Measurements from ENCODE around the gene B4GALT5.

Gene B4GALT5

DNA sequence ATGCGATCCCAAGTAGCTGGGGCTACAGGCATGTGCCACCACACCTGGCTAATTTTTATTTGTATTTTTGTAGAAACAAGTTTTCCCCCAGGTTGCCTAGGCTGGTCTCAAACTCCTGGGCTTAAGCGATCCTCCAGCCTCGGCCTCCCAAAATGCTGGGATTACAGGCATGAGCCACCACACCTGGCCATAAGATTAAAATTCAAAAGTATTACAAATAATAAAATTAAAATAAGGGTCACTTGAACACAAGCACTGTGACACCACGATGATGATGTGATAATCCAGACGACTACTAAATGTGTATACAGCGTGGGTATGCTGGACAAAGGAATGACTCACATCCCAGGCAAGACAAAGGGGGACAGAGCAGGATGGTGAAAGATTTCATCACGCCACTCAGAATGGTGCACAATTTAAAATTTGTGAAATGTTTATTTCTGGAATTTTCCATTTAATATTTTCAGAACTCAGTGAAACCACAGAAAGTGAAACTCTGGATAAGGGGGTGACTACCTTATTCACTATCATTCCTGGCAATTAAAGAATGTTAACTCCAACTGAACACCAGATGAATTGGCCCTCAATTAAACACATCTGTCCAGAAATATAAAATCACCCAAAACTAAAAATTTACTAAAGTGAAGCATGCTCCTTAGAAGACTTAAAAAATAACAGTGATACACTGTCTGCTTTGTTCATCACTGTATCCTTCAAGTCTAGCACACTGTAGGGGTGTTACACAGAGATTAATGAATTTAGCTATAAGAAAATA is 13.1 kb downstream of the B4GALT5 start:
- DNase-seq: no peak

DNA sequence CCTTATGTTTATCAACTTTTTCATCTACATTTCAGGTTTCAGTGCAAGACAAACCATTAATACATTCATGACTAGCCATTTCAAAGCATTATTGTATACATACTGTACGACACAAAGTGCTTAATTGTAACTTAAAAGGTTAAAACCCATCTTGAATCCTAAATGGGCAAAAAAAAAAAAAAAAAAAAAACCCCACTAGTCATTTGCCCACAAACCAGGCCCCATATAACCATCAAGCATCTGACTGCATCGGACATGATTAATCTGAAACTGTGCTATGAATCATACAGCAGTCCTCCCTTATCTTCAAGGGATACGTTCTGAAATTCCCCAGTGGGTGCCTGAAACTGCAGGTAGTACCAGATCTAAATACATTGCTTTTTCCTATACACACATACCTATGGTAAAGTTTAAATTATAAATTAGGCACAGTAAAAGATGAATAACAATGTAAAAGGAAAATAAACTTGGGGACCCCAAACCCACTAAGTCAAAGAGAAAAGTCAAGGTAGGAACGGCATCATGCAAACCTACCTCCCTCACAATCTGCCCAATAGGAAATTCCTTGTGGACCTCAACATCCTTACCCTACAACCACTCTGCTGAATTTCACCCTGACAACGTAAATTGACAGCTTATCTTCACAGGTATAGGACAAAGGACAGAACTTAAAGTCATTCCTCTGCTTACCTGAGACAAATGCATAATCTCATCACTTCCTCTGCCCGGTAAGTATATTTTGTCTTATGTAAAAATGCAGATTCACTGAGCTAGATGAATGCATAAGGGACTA is 14.3 kb downstream of the B4GALT5 start:
- DNase-seq: peak in 1 of 2 experiments; percentile 6

DNA sequence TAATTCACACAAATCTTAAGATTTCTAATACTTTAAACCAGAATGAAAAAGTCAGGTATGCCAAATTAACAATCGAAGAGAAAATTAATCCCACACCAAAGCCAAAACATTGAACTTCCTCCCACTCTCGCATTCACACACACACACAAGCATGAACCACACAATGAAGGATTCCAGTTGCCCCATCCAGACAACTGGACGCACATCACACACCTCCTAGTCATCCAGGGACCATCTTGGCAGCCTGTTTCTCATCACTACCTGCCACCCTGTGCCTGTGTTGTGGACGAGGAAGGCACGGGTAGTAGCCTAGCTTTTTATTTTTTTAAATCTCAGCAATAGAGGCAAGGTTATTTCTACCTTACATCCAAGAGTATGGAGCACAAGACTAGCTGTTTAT is 15.2 kb downstream of the B4GALT5 start:
- no peak for DNase-seq

DNA sequence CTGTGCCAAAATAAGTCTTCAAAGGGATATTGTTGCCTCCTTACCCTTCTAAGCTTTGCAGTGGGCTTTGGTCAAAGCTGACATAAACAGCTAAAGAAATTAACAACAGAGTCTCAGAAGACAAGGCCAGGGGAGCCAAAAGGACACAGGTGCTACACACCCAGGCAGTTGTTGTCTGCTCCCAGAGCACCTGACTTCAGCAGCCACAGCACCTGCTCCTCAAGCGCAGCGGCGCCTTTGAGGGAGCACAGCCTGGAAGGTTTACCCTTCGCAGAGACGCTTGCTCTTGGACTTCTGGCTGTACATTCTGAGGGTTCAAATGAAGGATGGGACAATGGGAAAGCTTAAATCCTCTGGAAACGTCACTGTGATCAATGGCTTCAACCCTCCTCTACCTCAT is 16.6 kb downstream of the B4GALT5 start:
- DNase-seq: peak; percentile 74 to 91

DNA sequence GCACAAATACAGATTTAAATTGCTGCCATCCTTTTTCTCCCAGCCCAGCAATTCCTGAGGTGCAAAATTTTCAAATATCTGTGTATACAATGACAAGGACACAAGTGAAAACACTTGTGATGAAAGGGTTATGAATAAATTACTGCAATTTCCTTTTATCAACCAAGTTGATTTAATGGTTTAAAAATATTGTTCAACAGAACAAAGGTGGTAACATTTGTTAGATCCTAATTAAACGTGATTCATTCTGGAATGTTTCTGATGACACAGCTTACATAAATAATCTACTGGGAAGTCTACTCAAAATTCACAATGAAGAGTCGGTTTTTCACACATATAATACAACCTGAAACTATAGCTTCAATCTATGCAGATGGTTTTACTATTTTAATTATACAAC is 17.1 kb downstream of the B4GALT5 start:
- no peak for DNase-seq

DNA sequence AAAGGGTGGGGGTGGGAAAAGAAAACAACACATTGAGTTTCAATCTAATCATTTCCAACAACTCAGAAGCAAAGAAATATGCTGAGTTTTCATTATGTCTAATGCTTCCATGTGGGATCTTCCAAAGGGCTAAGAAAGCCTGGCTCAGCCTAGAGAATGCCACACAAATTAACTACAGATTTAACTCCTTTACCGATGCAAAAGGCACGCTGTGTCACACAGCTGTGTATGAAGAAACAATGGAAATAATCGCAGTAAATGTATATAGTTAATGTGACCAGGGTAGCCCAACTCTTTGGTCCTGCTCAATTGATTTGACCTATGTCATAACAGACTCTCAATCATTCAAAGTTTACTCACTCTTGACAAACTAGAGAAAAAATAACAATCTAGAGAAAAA is 17.8 kb downstream of the B4GALT5 start:
- DNase-seq: no peak

DNA sequence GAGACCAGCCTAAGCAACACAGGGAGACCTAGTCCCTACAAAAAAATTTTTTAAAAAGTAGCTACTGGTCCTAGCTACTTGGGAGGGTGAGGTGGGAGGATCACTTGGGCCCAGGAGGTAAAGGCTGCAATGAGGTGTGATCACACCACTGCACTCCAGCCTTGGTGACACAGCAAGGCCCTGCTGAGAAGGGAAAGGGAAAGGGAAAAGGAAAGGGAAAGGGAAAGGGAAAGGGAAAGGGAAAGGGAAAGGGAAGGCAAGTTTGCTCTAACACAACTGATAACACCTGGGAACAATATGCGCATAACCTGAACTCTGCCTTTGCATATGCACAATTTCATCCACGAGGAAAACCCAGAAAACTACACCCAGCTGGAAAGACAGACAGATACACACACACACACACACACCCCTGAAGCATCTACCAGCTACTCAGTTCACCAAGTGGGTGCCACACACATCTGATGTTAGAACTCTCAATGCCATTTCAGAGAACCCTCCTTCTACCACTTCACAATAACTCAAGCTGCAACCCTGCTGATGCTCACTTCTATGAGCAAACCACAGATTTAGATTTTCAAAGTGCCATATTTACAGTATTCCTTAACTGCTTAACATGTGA is 19.1 kb downstream of the B4GALT5 start:
- DNase-seq: peak; percentile 48 to 77

DNA sequence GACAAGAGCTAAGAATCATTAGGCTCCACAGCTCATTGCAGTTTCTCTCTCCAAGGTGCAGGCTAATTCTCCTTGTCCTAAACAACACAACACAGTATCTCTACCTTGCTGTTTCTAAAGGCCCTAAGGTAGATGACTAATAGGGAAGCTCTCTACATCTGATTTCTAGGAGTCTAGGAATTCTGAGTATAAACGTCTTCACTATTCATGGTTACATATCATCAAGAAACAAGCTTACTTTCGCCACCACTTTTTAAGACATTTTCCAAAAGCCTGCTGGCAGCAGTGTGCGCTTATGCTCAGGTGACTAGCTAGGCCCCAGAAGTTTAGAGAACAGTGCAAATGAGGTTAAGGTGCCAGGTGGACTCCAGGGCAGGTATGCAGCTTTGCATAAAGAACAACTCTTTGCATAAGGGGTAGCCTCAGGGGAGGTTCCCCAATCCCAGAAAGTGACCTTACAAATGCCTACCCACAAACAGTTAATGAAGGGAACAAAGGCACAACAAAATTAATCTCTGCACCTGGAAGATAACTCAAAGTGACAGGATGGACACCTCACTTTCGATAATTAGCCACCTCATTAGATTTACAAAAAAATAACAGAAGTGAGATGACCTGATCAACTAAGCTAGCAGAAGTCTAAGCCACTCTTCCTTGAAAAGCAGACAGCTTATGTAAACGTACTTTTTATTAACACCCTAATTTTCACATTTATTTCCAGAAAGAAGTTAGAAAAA is 20.1 kb downstream of the B4GALT5 start:
- peak; percentile 94 to 96 for DNase-seq

DNA sequence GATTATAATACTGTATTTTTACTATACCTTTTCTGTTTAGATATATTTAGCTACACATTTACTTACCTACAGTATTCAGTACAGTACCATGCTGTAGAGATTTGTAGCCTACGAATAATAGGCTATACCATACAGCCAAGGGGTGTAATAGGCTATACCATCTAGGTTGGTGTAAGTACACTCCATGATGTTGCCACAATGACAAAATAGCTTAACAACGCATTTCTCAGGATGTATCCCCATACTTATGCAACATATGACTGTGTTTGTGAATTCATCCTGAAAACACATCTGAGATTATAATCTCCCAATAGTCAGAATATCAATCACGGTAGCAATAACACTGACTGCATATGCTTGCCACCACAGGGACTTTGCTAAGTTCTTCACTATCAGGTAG is 20.7 kb downstream of the B4GALT5 start:
- DNase-seq: peak in 1 of 2 experiments; percentile 34

DNA sequence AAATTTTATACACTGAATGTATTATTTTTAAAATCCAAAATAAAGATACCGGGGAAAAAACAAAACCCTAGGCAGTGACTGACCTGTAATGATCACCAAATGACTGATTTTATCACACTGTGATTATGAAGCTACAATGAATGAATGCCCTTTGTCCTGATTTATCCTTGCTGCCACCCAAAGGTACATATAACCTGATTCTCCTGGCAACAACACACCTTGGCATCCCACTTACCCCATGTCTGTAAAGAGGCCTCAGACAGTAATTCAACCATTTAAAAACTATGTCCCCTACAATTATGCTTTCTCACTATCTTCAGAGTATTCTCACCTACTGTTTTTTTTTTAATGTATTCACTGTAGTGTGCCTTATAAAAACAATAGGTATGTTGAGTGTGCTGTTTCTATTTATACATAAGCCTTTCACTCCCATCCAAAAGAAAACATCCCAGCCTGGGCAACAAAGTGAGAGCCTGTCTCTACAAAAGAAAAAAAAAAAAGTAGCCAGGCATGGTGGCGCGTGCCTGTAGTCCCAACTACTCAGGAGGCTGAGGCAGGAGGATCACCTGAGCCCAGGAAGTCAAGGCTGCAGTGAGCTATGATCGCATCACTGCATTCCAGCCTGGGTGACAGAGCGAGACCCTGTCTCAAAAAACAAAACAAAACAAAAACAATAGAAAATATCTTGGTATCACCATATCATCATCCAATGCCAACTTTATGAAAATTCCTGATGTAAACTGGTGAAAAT is 21.7 kb downstream of the B4GALT5 start:
- DNase-seq: peak in 1 of 2 experiments; percentile 22

DNA sequence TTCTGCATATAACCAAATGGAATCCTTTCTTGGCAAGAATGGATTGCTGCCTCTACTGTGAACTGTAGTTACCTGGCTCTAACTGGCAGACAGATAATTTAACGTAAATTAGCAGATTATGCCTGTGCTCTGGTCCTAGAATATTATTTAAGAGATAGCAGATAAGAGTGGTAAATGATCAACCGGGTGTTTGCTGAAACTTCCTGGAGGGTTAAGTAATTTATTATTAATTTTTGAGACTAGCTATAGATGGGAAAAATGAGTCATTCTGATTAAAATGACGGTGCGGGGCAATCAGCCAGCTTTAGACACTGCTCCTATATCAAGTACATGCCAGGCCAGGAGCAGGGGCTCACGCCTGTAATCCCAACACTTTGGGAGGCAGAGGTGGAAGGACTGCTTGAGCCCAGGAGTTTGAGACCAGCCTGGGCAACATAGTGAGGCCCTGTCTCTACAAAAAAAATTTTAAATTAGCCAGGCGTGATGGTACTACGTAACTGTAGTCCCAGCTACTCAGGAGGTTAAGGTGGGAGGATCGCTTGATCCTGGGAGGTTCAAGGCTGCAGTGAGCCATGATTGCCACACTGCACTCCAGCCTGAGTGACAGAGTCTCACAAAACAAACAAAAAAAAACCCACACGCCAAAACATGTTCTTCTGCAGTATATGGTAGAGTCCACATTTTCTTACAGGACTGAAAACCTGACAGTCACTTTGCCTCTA is 22.6 kb downstream of the B4GALT5 start:
- DNase-seq: peak in 1 of 2 experiments; percentile 45

DNA sequence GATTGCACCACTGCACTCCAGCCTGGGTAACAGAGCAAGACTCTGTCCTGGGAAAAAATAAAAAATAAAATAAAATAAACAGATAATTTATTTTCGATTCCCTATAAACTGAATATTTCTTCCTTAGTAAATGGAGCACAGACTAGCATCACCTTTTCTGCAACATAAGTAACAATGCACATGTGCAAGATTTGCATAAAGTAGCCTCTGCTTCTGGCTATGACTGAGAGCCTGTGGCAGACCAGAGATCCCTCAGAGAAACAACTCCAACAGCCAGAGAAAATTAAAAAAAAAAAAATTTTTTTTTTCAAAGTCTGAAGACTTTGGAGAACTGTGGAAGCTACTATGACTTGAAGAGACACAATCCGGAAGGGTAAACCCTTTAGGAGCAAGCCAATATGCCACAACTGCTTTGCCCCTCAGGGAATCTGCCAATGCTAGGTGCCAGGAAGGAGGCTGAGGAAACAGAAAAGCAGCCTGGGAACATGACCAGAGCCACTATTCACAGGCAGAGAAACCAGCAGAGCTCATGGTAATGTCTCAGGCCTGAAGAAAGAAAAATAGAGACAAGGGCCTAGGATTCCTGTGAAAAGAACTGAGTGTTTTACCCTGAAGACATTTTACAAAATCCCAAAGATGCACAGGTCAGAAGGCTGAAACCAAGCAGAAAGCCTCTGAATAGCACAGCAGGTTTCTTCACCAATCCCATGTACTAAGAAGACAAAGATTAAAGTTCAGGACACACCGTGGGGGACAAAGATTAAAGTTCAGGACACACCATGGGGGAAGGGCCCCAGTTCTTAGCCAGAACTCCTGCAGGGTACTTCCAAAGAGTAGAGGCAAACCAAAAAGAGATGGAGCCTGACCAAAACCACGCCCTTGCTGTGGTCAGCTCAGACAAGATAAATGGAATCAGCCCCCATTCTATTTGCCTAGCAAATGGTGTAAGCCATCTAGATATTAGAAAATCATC is 25.8 kb downstream of the B4GALT5 start:
- peak; percentile 44 to 70 for DNase-seq

DNA sequence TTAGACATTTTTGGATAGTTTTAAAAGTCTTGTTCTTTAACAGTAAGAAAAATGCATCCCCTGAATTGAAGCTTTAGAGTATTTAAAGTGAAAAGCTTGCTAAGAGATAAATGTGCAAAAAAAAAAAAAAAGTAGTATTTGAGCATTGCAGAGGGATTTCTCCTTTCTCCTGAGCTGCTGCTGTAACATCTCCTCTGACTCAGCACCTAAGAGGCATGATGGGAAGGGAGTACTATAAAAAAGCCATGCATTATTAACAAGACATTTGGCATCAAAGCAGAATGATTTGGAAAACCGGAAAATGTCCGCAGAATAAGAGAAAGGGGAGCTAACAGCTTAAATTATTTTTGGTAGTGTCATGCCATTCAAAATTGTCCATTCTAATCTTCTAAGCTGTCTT is 27.9 kb downstream of the B4GALT5 start:
- DNase-seq: no peak

DNA sequence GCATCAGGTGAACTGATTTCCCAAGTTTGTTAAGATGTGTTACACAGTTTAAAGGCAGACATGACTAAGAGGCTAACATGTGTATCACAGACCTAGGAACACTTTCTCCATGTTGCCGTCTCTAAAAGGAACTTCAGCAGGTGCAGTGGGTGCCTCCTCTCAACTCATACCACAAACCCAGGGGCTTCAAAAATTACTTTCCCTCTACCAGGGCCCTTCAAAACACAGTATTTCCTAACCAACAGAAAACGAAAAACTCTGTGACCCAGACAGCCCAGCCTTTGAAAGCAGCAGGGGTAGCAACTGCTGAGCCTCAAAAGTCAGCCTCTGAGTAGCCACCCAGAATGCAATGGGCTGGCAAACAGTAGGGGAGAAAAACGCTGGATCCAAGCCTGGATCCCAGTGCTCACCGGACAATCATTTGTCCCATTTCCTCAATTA is 28.5 kb downstream of the B4GALT5 start:
- no peak for DNase-seq

DNA sequence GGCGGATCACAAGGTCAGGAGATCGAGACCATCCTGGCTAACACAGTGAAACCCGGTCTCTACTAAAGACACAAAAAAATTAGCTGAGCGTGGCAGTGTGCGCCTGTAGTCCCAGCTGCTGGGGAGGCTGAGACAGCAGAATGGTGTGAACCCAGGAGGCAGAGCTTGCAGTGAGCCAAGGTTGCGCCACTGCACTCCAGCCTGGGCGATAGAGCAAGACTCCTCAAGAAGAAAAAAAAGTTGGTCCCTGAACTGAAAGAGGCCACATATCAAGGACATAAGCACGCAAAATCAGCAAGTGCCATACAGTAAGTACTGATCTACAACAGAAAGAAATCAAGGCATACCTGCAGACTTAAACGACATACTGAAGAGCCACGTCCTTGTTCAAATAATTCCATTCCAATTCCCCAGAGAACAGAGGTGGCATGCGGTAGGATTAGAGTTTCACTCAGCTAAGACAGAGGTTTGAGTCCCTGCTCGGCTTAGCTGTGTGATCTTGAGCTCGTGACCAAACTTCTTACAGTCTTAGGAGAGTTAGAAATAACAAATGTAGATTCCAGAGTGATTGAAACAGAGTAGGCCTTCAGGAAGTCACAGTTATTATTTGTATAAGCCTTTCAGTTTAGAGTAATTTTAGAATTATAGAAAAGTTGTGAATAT is 29.2 kb downstream of the B4GALT5 start:
- DNase-seq: no peak

DNA sequence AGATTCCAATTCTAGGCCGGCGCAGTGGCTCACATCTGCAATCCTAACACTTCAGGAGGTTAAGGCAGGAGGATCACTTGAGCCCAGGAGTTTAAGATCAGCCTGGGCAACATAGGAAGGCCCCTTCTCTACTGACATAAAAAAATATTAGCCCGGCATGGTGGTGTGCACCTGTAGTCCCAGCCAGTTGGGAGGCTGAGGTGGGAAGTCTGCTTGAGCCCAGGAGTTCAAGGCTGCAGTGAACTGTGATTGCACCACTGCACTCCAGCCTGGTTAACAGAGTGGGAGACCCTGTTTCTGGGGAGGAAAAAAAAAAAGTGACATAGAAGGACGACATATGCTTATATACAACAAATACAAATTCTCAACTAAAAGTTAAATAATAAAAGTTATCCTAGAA is 30.9 kb downstream of the B4GALT5 start:
- no peak for DNase-seq

DNA sequence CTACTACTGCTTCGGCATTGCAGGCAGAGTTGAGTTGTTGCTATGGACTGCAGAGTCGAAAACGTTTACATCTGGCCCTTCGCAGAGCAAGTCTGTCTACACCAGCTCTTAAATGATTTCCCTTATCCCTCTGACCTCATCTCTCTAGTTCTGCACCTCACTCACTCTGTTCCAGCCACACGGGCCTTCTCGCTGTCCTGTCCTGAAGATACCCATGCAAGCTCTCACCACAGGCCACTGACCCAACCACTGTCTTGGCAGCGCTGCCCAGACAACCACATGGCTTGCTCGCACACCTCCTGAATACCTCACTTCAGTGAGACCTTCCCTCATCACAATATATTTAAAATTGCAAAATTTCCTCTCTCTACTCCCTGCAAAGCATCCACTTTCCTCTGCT is 31.4 kb downstream of the B4GALT5 start:
- no peak for DNase-seq

DNA sequence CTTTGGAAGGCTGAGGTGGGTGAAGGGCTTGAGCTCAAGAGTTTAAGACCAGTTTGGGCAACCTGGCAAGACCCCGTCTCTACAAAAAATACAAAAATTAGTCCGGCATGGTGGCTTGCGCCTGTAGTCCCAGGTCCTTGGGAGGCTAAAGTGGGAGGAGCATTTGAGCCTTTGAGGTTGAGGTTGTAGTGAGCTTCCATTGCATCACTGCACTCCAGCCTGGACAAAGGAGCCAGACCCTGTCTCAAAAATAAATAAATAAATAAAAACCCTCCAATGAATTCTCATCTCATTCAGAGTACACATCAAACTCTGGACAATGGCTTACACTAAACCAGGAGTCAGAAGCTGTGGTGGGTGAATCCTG is 31.8 kb downstream of the B4GALT5 start:
- DNase-seq: no peak

DNA sequence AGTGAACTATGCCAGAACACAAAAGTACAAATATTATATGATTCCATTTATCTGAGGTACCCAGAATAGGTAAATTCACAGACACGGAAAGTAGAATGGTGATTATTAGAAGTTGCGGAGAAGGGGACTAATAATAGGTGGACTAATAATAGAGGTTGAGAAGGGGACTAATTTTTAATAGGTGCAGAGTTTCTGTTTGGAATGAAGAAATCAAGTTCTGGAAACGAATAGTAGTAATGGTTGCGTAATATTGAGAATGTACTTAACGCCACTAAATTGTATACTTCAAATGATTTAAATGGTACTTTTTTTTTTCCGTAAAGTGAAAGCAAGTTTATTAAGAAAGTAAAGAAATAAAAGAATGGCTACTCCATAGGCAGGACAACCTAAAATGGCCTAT is 33.2 kb downstream of the B4GALT5 start:
- no peak for DNase-seq

DNA sequence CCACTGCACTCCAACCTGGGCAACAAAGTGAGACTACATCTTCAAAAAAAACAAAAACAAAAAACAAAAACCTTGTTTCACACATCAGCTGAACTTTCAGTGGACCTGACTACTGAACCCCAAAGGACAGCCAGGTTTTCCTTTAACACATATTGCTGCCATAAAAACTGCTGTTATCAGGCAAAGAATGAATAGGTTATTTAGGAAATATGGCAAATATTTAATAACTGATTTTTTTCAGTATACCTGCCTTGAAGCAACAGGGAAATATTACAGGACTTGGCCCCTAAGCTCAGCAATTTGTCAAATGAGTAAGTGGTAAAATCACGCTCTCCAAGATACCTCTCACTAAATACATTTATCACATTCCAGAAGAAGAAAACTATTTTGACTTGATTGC is 34.0 kb downstream of the B4GALT5 start:
- no peak for DNase-seq

Data from NCI-H526 (cell line).